Right renal pelvis (tissue), 4 donors: ENCODE data around the gene TRAF5. TPM values are rescaled to one million over a fixed set of nuclear protein-coding genes. Genes with fewer than 3 reads are reported as not detected.

ENCODE experiments used
- DNase-seq, 4 donors: peaks; one replicate each; pipeline ENCODE4 v3.0.0-alpha.2; 2013; ENCODE audit warnings: low read depth in 4 of 4, low spot score in 3 of 4, missing footprints in 1 of 4
- polyA plus RNA-seq, 4 donors: library from polyadenylated mRNA; unstranded; fragments of 120-200 nt; gene quantifications; one replicate each; pipeline ENCODE4 v1.2.1, GENCODE V29; 2013; ENCODE audit not compliant: insufficient read length in 4 of 4

The TRAF5 gene
- polyA plus RNA-seq, 4 donors: 11.5 to 16.9 (median 14.6) TPM

DNA sequence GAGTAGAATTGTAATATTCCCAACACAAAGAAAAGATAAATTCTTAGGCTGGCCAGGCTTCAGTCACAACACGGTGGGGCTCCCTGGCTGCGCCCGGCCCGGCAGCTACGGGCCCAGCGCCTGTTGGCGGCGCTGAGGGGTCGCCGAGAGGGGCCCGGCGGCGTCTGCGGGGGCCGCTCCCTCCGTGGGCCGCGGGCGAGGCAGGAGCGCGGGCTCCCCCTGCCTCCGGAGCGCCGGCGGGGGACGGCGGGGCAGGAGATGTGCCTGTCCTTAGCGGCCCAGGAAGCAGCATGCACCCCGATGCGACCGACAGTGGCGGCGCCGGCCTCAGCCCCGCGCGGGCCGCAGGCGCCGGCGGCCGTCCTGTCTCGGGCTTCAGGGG is 89.6 kb downstream of the TRAF5 start:
- peak in 1 of 4 donors; percentile 5 for DNase-seq

GRCh38 chr1:211416628-211417323 is 90.1 kb downstream of the TRAF5 start:
- DNase-seq: peak in 2 of 4 donors; percentile 5 to 12

- DNase-seq: no peak
Observed at GRCh38 chr1:211420389-211420788, 93.8 kb downstream of the TRAF5 start.

DNA sequence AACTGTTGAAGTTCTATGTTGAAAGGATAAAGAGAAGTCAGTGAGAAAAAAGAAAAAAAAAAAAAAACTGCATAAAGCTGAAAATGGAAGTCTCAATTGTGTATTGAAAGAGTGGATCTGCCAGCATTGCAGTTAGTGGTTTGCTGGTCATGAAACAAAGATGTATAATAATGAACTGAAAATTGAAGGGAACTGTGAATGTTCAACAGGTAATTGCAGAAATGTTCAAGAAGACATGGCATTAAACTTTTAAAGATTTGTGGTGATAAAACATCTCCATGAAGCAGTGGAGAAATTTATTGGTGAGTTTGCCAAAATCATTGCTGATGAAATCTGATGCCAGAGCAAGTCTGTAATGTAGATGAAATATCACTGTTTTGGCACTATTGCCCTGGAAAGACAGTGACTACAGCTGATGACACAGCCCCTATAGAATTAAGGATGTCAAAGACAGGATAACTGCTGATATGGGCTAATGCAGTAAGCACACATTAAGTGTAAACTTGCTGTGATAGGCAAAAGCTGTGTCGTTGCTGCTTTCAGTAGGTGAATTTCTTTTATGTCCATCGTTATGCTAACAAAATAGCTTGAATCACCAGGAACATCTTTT is 94.3 kb downstream of the TRAF5 start:
- DNase-seq: no peak

- no peak for DNase-seq
Observed at GRCh38 chr1:211424018-211424417, 97.4 kb downstream of the TRAF5 start.

Other genes starting within 250 kb of the TRAF5 start
- gene KCNH1, start 192.7 kb upstream of the TRAF5 start, polyA plus RNA-seq: under 1 TPM; 0.14 to 0.32 (median 0.21) TPM
- 10 to 100 TPM; 67.6 to 85.3 (median 76.4) TPM for gene RCOR3, start 67.5 kb upstream of the TRAF5 start, polyA plus RNA-seq
- gene RD3, start 165.3 kb downstream of the TRAF5 start, polyA plus RNA-seq: under 1 TPM; 0.36 to 0.52 (median 0.45) TPM